ENCODE measurements around the gene ING1. TPM values are rescaled to one million over a fixed set of nuclear protein-coding genes. Genes with fewer than 3 reads are reported as not detected.

The ING1 gene
- total RNA-seq, 6 donors from 2014 or later: 11.8 to 31.4 (median 17.9) TPM

- Histone ChIP-seq H3K4me1 (no peaks in the 10 kb centered on the region), H3K4me3 (no peak overlapping the region), H3K36me3 (no peaks in the 10 kb centered on the region), H3K27me3 (no peaks in the 10 kb centered on the region), H3K9me3 (no peaks in the 10 kb centered on the region), H3K27ac (no peak overlapping the region)
- WGBS, 2 donors: 88 to 95% methylated on average over 7 of the region's 7 CpGs
- ATAC-seq (ENCODE audit: low FRiP score in 2 of 2): no peak
- no peak for TF ChIP-seq EP300 (IDR thresholded peaks at IDR 0.05)
- TF ChIP-seq CTCF (IDR thresholded peaks at IDR 0.05): no peak
- TF ChIP-seq POLR2AphosphoS5 (IDR thresholded peaks at IDR 0.05): no peak
- TF ChIP-seq POLR2A (IDR thresholded peaks at IDR 0.05): no peak
- DNase-seq: no peak
These were observed 54.0 kb downstream of the ING1 start for GRCh38 chr13:110767476-110767875.

DNA sequence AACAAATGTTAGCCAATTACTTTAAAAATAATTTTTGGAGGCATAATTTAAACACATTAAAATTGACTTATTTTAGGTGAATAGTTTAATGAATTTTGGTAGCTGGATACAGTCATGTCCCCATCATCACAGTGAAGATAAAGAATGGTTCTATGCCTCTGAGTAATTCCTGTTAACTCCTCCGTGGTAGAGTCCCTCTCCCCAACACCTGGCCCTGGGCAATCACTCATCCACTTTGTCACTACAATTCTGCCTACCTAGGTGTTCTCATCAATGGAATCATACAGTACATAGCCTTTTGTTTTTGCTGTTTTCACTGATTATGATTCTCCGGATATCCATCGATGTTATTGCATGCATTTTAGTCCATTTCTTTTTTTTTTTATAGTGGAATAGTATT is 55.6 kb downstream of the ING1 start:
- 65 to 89% methylated on average over 3 of the region's 3 CpGs for WGBS, 2 donors
- Histone ChIP-seq H3K4me1 (no peaks in the 10 kb centered on the region), H3K4me3 (no peak overlapping the region), H3K27me3 (no peaks in the 10 kb centered on the region), H3K27ac (no peak overlapping the region), H3K9me3 (no peaks in the 10 kb centered on the region), H3K36me3 (no peaks in the 10 kb centered on the region)
- DNase-seq (no peak), ATAC-seq (ENCODE audit: low FRiP score in 2 of 2) (no peak)
- no peak for TF ChIP-seq EP300 (IDR thresholded peaks at IDR 0.05)
- TF ChIP-seq POLR2A (IDR thresholded peaks at IDR 0.05): no peak
- TF ChIP-seq CTCF (IDR thresholded peaks at IDR 0.05): no peak
- no peak for TF ChIP-seq POLR2AphosphoS5 (IDR thresholded peaks at IDR 0.05)

GRCh38 chr13:110770678-110771077 is 57.2 kb downstream of the ING1 start:
- H3K27ac ChIP-seq: peak overlapping the region in 1 of 4 donors; percentile 30
- no peak overlapping the region for H3K4me3 ChIP-seq
- ATAC-seq (ENCODE audit: low FRiP score in 2 of 2) (no peak), DNase-seq (no peak)
- no peaks in the 10 kb centered on the region for H3K4me1 ChIP-seq
- no peaks in the 10 kb centered on the region for H3K27me3 ChIP-seq
- WGBS, 2 donors: 73 to 83% methylated on average over 10 of the region's 10 CpGs
- H3K36me3 ChIP-seq: no peaks in the 10 kb centered on the region
- no peaks in the 10 kb centered on the region for H3K9me3 ChIP-seq
- TF ChIP-seq CTCF (IDR thresholded peaks at IDR 0.05) (no peak), POLR2AphosphoS5 (IDR thresholded peaks at IDR 0.05) (no peak), EP300 (IDR thresholded peaks at IDR 0.05) (no peak), POLR2A (IDR thresholded peaks at IDR 0.05) (no peak)

GRCh38 chr13:110771194-110771593 is 57.7 kb downstream of the ING1 start:
- Histone ChIP-seq H3K27me3 (no peaks in the 10 kb centered on the region), H3K36me3 (no peaks in the 10 kb centered on the region), H3K27ac (peak overlapping the region in 2 of 4 donors; percentile 22 to 30), H3K4me1 (no peaks in the 10 kb centered on the region), H3K4me3 (no peak overlapping the region), H3K9me3 (no peaks in the 10 kb centered on the region)
- DNase-seq: no peak
- no peak for ATAC-seq (ENCODE audit: low FRiP score in 2 of 2)
- 45 to 51% methylated on average over 9 of the region's 9 CpGs for WGBS, 2 donors
- TF ChIP-seq POLR2AphosphoS5 (IDR thresholded peaks at IDR 0.05) (peak; percentile 39 to 67), POLR2A (IDR thresholded peaks at IDR 0.05) (no peak), EP300 (IDR thresholded peaks at IDR 0.05) (peak in 2 of 4 donors; percentile 9 to 34), CTCF (IDR thresholded peaks at IDR 0.05) (no peak)

Measured in upper lobe of left lung (tissue), 6 donors.